ENCODE results near the gene VPS54. TPM values are rescaled to one million over a fixed set of nuclear protein-coding genes. Genes with fewer than 3 reads are reported as not detected.

VPS54 gene
- total RNA-seq, 4 donors from 2014 or later: 16.6 to 24.8 (median 20.9) TPM

GRCh38 chr2:63984606-63985359 lies 34.4 kb downstream of the VPS54 start:
- no peak for DNase-seq

DNA sequence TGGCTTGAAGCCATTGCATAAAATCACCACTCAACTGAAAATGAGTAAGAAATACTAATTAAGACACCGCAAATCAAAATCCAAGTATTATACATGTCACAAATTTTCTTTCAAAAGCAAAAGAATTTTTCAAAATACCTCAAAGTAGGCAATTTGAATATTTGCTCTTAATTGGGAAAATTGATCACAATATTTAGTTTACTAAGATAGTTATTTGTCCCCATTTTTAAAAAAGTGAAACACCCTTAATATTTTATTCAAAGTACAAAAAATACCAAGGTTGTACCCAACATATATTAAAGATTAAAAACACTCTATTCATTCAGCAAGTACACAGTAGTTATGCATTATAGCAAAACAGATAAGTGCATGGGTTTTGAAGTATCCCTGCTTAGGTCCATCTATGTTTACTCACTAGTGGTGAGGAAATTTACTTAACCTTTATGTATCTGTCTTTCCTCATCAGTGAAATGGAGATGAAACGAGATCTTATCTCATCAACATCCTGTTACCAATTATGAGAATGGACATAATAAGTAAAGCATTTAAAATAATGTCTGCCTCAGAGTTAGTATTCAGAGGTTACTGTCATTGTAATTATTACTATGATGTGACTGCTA lies 35.1 kb downstream of the VPS54 start:
- H3K4me1 ChIP-seq: peaks cover 0 to 11% (median 0%) of the 10 kb centered on the region in 4 donors
- no peak overlapping the region for H3K27ac ChIP-seq
- H3K27me3 ChIP-seq: no peaks in the 10 kb centered on the region
- TF ChIP-seq POLR2A (IDR thresholded peaks at IDR 0.05): no peak
- TF ChIP-seq, protein P1, sequence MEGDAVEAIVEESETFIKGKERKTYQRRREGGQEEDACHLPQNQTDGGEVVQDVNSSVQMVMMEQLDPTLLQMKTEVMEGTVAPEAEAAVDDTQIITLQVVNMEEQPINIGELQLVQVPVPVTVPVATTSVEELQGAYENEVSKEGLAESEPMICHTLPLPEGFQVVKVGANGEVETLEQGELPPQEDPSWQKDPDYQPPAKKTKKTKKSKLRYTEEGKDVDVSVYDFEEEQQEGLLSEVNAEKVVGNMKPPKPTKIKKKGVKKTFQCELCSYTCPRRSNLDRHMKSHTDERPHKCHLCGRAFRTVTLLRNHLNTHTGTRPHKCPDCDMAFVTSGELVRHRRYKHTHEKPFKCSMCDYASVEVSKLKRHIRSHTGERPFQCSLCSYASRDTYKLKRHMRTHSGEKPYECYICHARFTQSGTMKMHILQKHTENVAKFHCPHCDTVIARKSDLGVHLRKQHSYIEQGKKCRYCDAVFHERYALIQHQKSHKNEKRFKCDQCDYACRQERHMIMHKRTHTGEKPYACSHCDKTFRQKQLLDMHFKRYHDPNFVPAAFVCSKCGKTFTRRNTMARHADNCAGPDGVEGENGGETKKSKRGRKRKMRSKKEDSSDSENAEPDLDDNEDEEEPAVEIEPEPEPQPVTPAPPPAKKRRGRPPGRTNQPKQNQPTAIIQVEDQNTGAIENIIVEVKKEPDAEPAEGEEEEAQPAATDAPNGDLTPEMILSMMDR (IDR thresholded peaks at IDR 0.05): no peak
- no peak overlapping the region for H3K4me3 ChIP-seq
- DNase-seq: no peak
- peaks cover 0 to 9% (median 0%) of the 10 kb centered on the region in 3 donors for H3K36me3 ChIP-seq
- H3K9me3 ChIP-seq: no peaks in the 10 kb centered on the region

More at GRCh38 chr2:63984606-63985359, 34.4 kb downstream of the VPS54 start:
- TF ChIP-seq POLR2A (IDR thresholded peaks at IDR 0.05): no peak
- TF ChIP-seq, protein P1 (IDR thresholded peaks at IDR 0.05): no peak
- Histone ChIP-seq H3K4me3 (no peak overlapping the region), H3K27ac (no peak overlapping the region), H3K4me1 (peaks cover 0 to 11% (median 0%) of the 10 kb centered on the region in 4 donors), H3K27me3 (no peaks in the 10 kb centered on the region), H3K36me3 (peaks cover 0 to 9% (median 0%) of the 10 kb centered on the region in 3 donors), H3K9me3 (no peaks in the 10 kb centered on the region)

DNA sequence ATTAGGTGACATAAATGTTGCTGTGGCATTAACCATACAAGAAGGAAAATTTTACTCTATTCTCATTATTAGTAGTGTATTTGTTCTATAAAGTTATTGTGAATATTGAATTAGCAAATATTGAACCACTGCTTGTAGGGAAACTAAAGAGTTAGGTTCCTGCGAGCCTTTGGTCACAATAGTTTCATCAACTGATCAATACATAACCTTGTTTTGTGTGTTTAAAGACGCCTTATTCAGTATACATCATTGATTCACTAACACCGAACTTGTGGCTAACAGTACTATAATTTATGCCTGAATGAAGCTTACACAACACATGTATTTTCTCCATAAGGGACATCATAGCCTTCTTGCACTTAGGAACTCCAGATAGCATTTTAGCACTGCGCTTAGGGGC lies 36.9 kb downstream of the VPS54 start:
- H3K36me3 ChIP-seq: peaks cover 0 to 16% (median 0%) of the 10 kb centered on the region in 3 donors
- no peaks in the 10 kb centered on the region for H3K9me3 ChIP-seq
- peaks cover 0 to 11% (median 0%) of the 10 kb centered on the region in 4 donors for H3K4me1 ChIP-seq
- TF ChIP-seq POLR2A (IDR thresholded peaks at IDR 0.05): no peak
- TF ChIP-seq, protein P1 (IDR thresholded peaks at IDR 0.05): no peak
- no peak overlapping the region for H3K27ac ChIP-seq
- H3K27me3 ChIP-seq: no peaks in the 10 kb centered on the region
- no peak for DNase-seq
- H3K4me3 ChIP-seq: no peak overlapping the region

GRCh38 chr2:63981702-63982103 lies 37.5 kb downstream of the VPS54 start:
- Histone ChIP-seq H3K4me1 (peaks cover 0 to 11% (median 0%) of the 10 kb centered on the region in 4 donors), H3K27me3 (no peaks in the 10 kb centered on the region), H3K27ac (no peak overlapping the region), H3K9me3 (no peaks in the 10 kb centered on the region), H3K4me3 (no peak overlapping the region), H3K36me3 (peaks cover 0 to 16% (median 0%) of the 10 kb centered on the region in 3 donors)
- DNase-seq: no peak
- TF ChIP-seq, protein P1 (IDR thresholded peaks at IDR 0.05): no peak
- TF ChIP-seq POLR2A (IDR thresholded peaks at IDR 0.05): no peak

GRCh38 chr2:63980794-63981193 lies 38.4 kb downstream of the VPS54 start:
- peaks cover 0 to 11% (median 0%) of the 10 kb centered on the region in 4 donors for H3K4me1 ChIP-seq
- H3K27ac ChIP-seq: no peak overlapping the region
- no peak for DNase-seq
- peaks cover 0 to 16% (median 0%) of the 10 kb centered on the region in 3 donors for H3K36me3 ChIP-seq
- TF ChIP-seq, protein P1 (IDR thresholded peaks at IDR 0.05): no peak
- no peak for TF ChIP-seq POLR2A (IDR thresholded peaks at IDR 0.05)
- H3K4me3 ChIP-seq: no peak overlapping the region
- H3K27me3 ChIP-seq: no peaks in the 10 kb centered on the region
- no peaks in the 10 kb centered on the region for H3K9me3 ChIP-seq
